Neural progenitor cell (in vitro differentiated cells): ENCODE results near the gene OR6B2. TPM values are rescaled to one million over a fixed set of nuclear protein-coding genes. Genes with fewer than 3 reads are reported as not detected.

Experiments
- DNase-seq: peaks from one replicate; pipeline ENCODE4 v3.0.0-alpha.2; 2016; ENCODE audit warnings: low spot score
- H2AFZ ChIP-seq: fragments of 200-600 bp; sonication (generic); replicated peaks from 2 replicates; pipeline ENCODE4 v1.6.1; 2016; ENCODE audit warnings: antibody characterized with exemption
- H3F3A ChIP-seq: fragments of 200-600 bp; sonication (generic); 2 replicates; pipeline ENCODE4 v1.6.1; 2016; ENCODE audit warnings: antibody characterized with exemption, low read depth
- H3K27ac ChIP-seq: fragments of 200-600 bp; sonication (generic); 2 replicates; pipeline ENCODE4 v1.5.1; 2016; ENCODE audit warnings: mild to moderate bottlenecking
- H3K27me3 ChIP-seq: fragments of 200-600 bp; sonication (generic); 2 replicates; pipeline ENCODE4 v1.6.1; 2016; ENCODE audit warnings: mild to moderate bottlenecking, moderate library complexity
- H3K36me3 ChIP-seq: fragments of 200-600 bp; sonication (generic); 2 replicates; pipeline ENCODE4 v1.5.1; 2016
- H3K4me1 ChIP-seq: fragments of 200-600 bp; sonication (generic); 2 replicates; pipeline ENCODE4 v1.6.1; 2016; ENCODE audit warnings: mixed run types
- H3K4me2 ChIP-seq: fragments of 200-600 bp; sonication (generic); 2 replicates; pipeline ENCODE4 v1.6.1; 2016
- H3K4me3 ChIP-seq: fragments of 200-600 bp; sonication (generic); 2 replicates; pipeline ENCODE4 v1.5.1; 2016
- H3K79me2 ChIP-seq: fragments of 200-600 bp; sonication (generic); 2 replicates; pipeline ENCODE4 v1.6.1; 2016; ENCODE audit warnings: low read depth
- H3K9ac ChIP-seq: fragments of 200-600 bp; sonication (generic); 2 replicates; pipeline ENCODE4 v1.6.1; 2016
- H3K9me3 ChIP-seq: fragments of 200-600 bp; sonication (generic); 2 replicates; pipeline ENCODE4 v1.5.1; 2016; ENCODE audit warnings: low read depth
- H4K20me1 ChIP-seq: fragments of 200-600 bp; sonication (generic); 2 replicates; pipeline ENCODE4 v1.6.1; 2016; ENCODE audit warnings: low read depth
- H3K27ac Mint-ChIP-seq: 3 replicates; pipeline ENCODE4 v1.8.0; 2021; ENCODE audit warnings: mixed read lengths
- H3K27me3 Mint-ChIP-seq: 2 replicates; pipeline ENCODE4 v1.8.0; 2022; ENCODE audit warnings: low read depth, mild to moderate bottlenecking, inconsistent platforms, moderate library complexity, mixed read lengths; ENCODE audit not compliant: insufficient read depth
- H3K36me3 Mint-ChIP-seq: 3 replicates; pipeline ENCODE4 v1.8.0; 2021; ENCODE audit warnings: mixed read lengths
- H3K4me1 Mint-ChIP-seq: 3 replicates; pipeline ENCODE4 v1.8.0; 2021; ENCODE audit warnings: mixed read lengths
- H3K4me3 Mint-ChIP-seq: 3 replicates; pipeline ENCODE4 v1.8.0; 2021; ENCODE audit warnings: mild to moderate bottlenecking, moderate library complexity, mixed read lengths
- H3K9me3 Mint-ChIP-seq: 3 replicates; pipeline ENCODE4 v1.8.0; 2020; ENCODE audit warnings: mixed read lengths
- CTCF ChIP-seq: fragments of 200-600 bp; sonication (generic); IDR thresholded peaks from 2 replicates; pipeline ENCODE4 v1.5.1; 2017; ENCODE audit warnings: antibody characterized with exemption, mild to moderate bottlenecking
- EZH2 ChIP-seq: fragments of 200-600 bp; sonication (generic); IDR thresholded peaks from 2 replicates; pipeline ENCODE4 v1.6.1; 2017; ENCODE audit warnings: antibody characterized with exemption, mild to moderate bottlenecking, moderate library complexity
- EZH2phosphoT487 ChIP-seq: fragments of 200-600 bp; sonication (generic); IDR thresholded peaks from 2 replicates; pipeline ENCODE4 v1.6.1; 2017; ENCODE audit warnings: antibody characterized with exemption
- total RNA-seq: library from RNA; depleted of rRNA; stranded (reverse); fragments of >200 nt; gene quantifications from 2 replicates; pipeline ENCODE4 v1.2.3, GENCODE V29; 2015; ENCODE audit warnings: low replicate concordance

Gene OR6B2
- total RNA-seq, 1 donor from 2014 or later, result not detected

GRCh38 chr2:240056678-240057077, 26.4 kb upstream of the OR6B2 start:
- no peak overlapping the region for H3K27ac Mint-ChIP-seq
- peaks cover 23% of the 10 kb centered on the region for H3K27me3 Mint-ChIP-seq
- H3K36me3 Mint-ChIP-seq, result no peaks in the 10 kb centered on the region
- no peak overlapping the region for H3K9ac ChIP-seq
- H3K9me3 Mint-ChIP-seq, result no peaks in the 10 kb centered on the region
- H3K4me1 ChIP-seq, result no peaks in the 10 kb centered on the region
- H3K9me3 ChIP-seq, result no peaks in the 10 kb centered on the region
- TF ChIP-seq CTCF, result no peak
- no peaks in the 10 kb centered on the region for H4K20me1 ChIP-seq
- H3K36me3 ChIP-seq, result no peaks in the 10 kb centered on the region
- no peak overlapping the region for H3K4me3 ChIP-seq
- no peak for DNase-seq
- H3K27ac ChIP-seq, result no peak overlapping the region
- no peak overlapping the region for H3K4me3 Mint-ChIP-seq
- peaks cover 61% of the 10 kb centered on the region for H3K27me3 ChIP-seq
- no peak overlapping the region for H3K4me2 ChIP-seq
- no peaks in the 10 kb centered on the region for H3K4me1 Mint-ChIP-seq
- no peaks in the 10 kb centered on the region for H3F3A ChIP-seq
- no peak overlapping the region for H2AFZ ChIP-seq
- H3K79me2 ChIP-seq, result no peaks in the 10 kb centered on the region

GRCh38 chr2:240055177-240055917, 25.1 kb upstream of the OR6B2 start:
- Histone ChIP-seq H3K79me2 (no peaks in the 10 kb centered on the region), H3K27me3 (peaks cover 74% of the 10 kb centered on the region), H3K27ac (no peak overlapping the region), H3F3A (no peaks in the 10 kb centered on the region), H3K9me3 (no peaks in the 10 kb centered on the region), H3K4me3 (no peak overlapping the region), H3K36me3 (no peaks in the 10 kb centered on the region), H2AFZ (no peak overlapping the region), H3K4me2 (no peak overlapping the region), H3K4me1 (no peaks in the 10 kb centered on the region), H4K20me1 (no peaks in the 10 kb centered on the region), H3K9ac (no peak overlapping the region)
- Mint-ChIP-seq H3K27ac (no peak overlapping the region), H3K4me3 (no peak overlapping the region), H3K36me3 (no peaks in the 10 kb centered on the region), H3K27me3 (peaks cover 21% of the 10 kb centered on the region), H3K9me3 (no peaks in the 10 kb centered on the region), H3K4me1 (peaks cover 4% of the 10 kb centered on the region)
- TF ChIP-seq CTCF, result no peak
- no peak for TF ChIP-seq EZH2
- TF ChIP-seq EZH2phosphoT487, result no peak
- no peak for DNase-seq

- H2AFZ ChIP-seq, result no peak within 1 kb of the TSS
- H3K79me2 ChIP-seq, result no peaks in the 10 kb centered on the region
- no peaks in the 10 kb centered on the region for H3K4me1 ChIP-seq
- H3K36me3 ChIP-seq, result no peaks in the 10 kb centered on the region
- Mint-ChIP-seq H3K27me3 (peaks cover 15% of the 10 kb centered on the region), H3K4me1 (peaks cover 4% of the 10 kb centered on the region), H3K4me3 (no peak within 1 kb of the TSS), H3K9me3 (no peaks in the 10 kb centered on the region), H3K36me3 (no peaks in the 10 kb centered on the region), H3K27ac (peak within 1 kb of the TSS; percentile 18)
- peaks cover 85% of the 10 kb centered on the region for H3K27me3 ChIP-seq
- H3K9me3 ChIP-seq, result no peaks in the 10 kb centered on the region
- no peak within 1 kb of the TSS for H3K4me3 ChIP-seq
- no peak within 1 kb of the TSS for H3K9ac ChIP-seq
- TF ChIP-seq EZH2, result no peak
- no peak for TF ChIP-seq CTCF
- no peak for TF ChIP-seq EZH2phosphoT487
- no peaks in the 10 kb centered on the region for H3F3A ChIP-seq
- no peaks in the 10 kb centered on the region for H4K20me1 ChIP-seq
- H3K4me2 ChIP-seq, result no peak within 1 kb of the TSS
- H3K27ac ChIP-seq, result no peak within 1 kb of the TSS
- DNase-seq, result no peak
Measured at GRCh38 chr2:240053173-240054155, 23.2 kb upstream of the OR6B2 start, which contains the start of gene OR6B3. OR6B3 (minus strand) TSS chr2:240053521.
